SK-N-DZ (cell line): Measurements from ENCODE around the gene SNRPF.
A peak's percentile ranks its signal among the peaks of the same experiment; 100 is the strongest.

Experiments
- DNase-seq: peaks from one replicate; pipeline ENCODE4 v3.0.0-alpha.2; 2015; ENCODE audit warnings: low spot score

SNRPF gene

GRCh38 chr12:95859344-95859816 lies 628 bp downstream of the SNRPF start:
- peak; percentile 28 for DNase-seq

GRCh38 chr12:95859947-95860850 lies 1.4 kb downstream of the SNRPF start:
- DNase-seq: no peak

- no peak for DNase-seq
Measured at GRCh38 chr12:95862038-95862437, 3.3 kb downstream of the SNRPF start.

- DNase-seq: no peak
Measured at GRCh38 chr12:95863337-95863736, 4.6 kb downstream of the SNRPF start.

DNA sequence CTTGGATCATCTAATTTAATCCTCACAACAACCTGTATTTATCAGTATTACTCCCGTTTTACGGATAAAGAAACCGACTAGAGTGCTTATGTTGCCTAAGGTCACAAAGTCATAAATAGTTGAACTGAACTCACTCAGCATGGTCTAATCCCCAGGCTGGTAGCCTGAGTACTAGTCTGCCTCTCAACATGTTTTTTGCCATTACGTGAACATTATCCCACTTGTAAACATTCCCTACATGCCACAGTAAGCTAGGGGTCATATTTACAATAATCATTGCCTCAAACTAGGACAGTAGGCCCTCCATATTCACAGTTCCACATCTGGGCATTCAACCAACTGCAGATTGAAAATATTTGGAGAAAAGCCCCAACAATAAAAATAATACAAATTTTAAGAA lies 12.1 kb downstream of the SNRPF start:
- no peak for DNase-seq

- no peak for DNase-seq
Measured at GRCh38 chr12:95874452-95874851, 15.7 kb downstream of the SNRPF start.

- DNase-seq: no peak
Measured at GRCh38 chr12:95877622-95878021, 18.9 kb downstream of the SNRPF start.

GRCh38 chr12:95880895-95881294 lies 22.1 kb downstream of the SNRPF start:
- DNase-seq: no peak

DNA sequence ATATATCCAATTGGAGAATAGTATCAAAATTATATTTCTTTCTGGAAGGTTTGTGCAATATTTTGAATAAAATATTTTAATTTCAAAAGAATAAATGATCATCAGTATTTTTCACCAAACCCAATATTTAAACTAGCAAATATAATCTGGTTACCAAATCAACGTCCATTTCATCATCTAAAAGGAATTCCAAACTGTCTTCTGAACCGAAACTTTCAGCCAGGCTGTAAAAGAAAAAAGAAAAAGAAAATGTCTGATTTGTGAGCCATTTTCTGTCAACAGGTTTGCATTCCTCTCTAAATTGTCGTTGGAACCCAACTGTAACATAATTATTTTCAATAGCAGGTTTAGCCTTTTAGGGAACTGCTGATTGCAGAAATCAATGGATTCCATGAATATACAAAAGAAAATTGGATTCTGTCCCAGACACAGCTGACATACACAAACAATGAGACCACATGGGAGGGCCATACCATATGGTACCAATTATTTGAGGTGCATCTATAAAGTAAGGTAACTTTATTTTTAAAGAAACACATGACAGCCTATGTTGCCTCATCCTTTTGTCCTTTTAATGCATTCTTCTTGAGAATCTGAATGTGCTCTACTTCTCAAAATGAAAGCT lies 22.7 kb downstream of the SNRPF start:
- no peak for DNase-seq

DNA sequence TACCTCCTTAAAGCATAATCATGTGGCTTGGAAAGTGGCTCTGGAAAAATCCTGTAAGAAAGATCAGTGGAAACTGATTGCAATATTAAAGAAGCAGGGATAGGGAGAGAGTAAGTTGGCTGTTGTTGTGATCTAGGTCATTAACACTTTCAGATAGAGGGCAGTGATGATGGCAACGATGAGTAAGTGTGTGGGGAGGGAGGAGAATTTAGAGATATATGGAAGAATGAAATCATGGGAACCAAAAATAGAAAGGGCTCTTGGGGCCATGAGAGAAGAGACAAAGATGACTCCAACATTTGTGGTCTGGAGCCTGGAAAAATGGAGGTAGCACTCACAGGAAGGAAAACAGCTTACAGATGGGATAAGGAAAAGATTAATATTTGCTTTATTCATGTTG lies 23.3 kb downstream of the SNRPF start:
- DNase-seq: no peak

DNA sequence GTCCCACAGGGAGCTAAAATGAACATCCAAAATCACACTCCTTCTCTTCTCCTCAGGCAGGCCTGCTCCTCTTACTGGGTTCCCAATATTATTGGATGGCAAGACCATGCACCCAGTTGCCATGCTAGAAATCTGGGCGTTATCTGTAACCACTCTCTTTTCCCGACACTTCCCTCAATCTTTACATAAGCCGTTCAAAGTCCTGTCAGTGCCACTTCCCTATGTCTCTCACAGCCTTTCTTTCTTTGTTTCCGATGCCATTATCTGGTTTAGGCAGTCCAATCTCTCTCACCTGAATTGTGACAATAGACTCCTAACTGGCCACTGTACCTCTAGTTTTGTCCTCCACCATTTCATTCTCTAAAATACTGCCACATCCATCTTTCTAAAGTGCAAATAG lies 24.1 kb downstream of the SNRPF start:
- DNase-seq: no peak

- DNase-seq: no peak
Measured at GRCh38 chr12:95884998-95885397, 26.2 kb downstream of the SNRPF start.

GRCh38 chr12:95887311-95887710 lies 28.6 kb downstream of the SNRPF start:
- no peak for DNase-seq

DNA sequence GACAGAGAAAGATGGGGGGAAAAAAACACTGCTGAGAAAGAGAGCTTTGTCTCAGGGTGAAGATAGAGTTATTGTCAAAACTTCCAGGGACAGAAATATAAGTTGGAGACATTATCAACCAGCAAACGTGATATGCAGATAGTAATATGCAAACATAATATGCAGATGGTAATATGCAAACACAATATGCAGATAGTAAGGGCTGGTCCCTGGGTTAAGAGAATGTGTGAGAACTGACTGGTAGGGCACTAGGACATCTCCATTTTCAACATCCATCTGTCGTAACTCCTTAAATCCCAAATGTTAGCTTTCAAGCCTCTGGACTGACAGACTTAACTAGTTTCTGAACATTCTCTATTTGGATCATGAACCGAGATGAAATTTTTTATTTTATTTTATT lies 32.2 kb downstream of the SNRPF start:
- no peak for DNase-seq

DNA sequence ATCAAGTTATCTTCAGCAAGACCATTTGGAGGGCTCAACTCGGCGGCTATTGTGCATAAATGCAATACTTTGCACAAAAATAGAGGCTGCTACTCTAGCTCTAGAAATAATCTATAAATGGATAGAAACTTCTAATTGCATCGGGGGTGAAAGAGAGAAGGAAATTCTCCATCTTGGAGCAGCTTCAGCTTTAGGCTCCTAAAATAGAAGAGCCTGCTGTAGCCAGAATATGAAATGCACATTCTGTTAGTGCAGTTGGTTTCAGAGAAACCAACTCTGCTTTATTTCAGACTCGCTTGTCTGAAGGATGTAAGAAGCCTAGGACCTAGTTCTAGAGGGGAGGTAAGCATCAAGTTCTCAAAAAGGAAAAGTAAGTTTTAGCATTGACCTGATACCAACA lies 38.1 kb downstream of the SNRPF start:
- no peak for DNase-seq

DNA sequence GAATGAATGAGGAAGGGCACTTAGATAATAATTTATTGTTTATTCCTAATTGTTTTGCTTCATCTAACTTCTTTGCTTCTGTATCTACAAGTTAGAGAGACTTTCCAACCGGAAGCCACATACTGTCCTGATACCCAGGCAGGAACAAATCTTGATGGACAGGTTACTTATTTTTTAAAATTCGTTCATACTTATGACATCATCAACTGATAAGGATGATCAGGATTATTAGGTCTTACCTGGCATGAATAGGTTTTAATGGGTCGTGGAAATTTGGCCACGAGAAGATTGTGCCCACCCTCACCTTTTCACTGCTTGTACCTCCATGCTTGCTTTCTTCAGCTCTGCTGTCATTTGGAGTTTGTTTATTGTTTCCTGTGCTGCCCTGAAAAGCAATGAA lies 39.3 kb downstream of the SNRPF start:
- no peak for DNase-seq

DNA sequence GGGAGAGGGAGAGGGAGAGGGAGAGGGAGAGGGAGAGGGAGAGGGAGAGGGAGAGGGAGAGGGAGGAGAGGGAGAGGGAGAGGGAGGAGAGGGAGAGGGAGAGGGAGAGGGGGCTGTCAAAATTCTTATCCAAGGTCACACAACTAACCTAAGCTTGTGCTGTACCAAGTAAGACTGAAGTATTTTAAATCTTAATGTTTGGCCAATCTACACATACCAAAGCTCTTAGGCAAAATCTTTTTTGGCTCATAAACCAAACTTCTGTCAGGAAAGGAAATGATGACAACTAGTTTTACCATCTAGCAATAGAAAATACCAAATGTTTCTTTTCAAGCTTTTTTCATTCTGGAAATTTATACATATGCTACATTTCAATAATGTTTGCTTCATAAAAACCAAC lies 49.8 kb downstream of the SNRPF start:
- DNase-seq: no peak

DNA sequence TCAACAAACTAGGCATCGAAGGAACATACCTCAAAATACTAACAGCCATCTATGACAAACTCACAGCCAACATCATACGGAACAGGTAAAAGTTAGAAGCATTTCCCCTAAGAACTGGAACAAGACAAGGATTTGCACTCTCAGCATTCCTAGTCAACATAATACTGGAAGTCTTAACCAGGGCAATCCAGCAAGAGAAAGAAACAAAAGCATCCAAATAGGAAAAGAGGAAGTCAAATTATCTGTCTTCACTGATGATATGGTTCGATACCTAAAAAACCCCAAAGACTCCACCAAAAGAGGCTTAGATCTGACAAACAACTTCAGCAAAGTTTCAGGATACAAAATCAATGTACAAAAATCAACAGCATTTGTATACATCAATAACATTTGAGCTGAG lies 51.1 kb downstream of the SNRPF start:
- DNase-seq: no peak
